Gastroesophageal sphincter (tissue), 3 donors: ENCODE measurements around the gene FKBP1B.
"Not testable (repeated sequence)": the region's sequence is repeated elsewhere in the genome, so short reads cannot be mapped to it uniquely, and the experiment has no call there.

Experiments used
- POLR2A ChIP-seq, 2 donors: fragments of 450-650 bp; IDR thresholded peaks; one replicate each; pipeline ENCODE4 v1.6.1; 2017; ENCODE audit warnings: antibody characterized with exemption in 2 of 2, mild to moderate bottlenecking in 2 of 2, moderate library complexity in 1 of 2
- POLR2AphosphoS5 ChIP-seq: sonication (generic); formaldehyde crosslinking; IDR thresholded peaks from one replicate; pipeline ENCODE4 v1.6.1; 2017; ENCODE audit warnings: antibody characterized with exemption
- TF ChIP-seq, protein P1 (sequence below), 4 experiments: fragments of 200-600 bp in 2 of 4; fragments of 450-650 bp in 2 of 4; sonication (generic) in 1 of 4; IDR thresholded peaks; one replicate each; pipeline ENCODE4 v1.5.1; 2017 to 2019; ENCODE audit warnings: antibody characterized with exemption in 4 of 4, mild to moderate bottlenecking in 2 of 4, moderate library complexity in 2 of 4

GRCh38 chr2:24109431-24109830 is 59.9 kb downstream of the FKBP1B start:
- TF ChIP-seq POLR2A (IDR thresholded peaks at IDR 0.05); POLR2AphosphoS5: not testable (repeated sequence)
- TF ChIP-seq, protein P1, sequence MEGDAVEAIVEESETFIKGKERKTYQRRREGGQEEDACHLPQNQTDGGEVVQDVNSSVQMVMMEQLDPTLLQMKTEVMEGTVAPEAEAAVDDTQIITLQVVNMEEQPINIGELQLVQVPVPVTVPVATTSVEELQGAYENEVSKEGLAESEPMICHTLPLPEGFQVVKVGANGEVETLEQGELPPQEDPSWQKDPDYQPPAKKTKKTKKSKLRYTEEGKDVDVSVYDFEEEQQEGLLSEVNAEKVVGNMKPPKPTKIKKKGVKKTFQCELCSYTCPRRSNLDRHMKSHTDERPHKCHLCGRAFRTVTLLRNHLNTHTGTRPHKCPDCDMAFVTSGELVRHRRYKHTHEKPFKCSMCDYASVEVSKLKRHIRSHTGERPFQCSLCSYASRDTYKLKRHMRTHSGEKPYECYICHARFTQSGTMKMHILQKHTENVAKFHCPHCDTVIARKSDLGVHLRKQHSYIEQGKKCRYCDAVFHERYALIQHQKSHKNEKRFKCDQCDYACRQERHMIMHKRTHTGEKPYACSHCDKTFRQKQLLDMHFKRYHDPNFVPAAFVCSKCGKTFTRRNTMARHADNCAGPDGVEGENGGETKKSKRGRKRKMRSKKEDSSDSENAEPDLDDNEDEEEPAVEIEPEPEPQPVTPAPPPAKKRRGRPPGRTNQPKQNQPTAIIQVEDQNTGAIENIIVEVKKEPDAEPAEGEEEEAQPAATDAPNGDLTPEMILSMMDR (IDR thresholded peaks at IDR 0.05) = not testable (repeated sequence)
